A549 (cell line): ENCODE results near the gene ATOH7.

Experiments
- POLR2A ChIP-seq: IDR thresholded peaks from 2 replicates; pipeline ENCODE4 v1.6.1; 2012; ENCODE audit warnings: mild to moderate bottlenecking, low read length
- RCOR1 ChIP-seq: fragments of 150-350 bp; IDR thresholded peaks from 2 replicates; pipeline ENCODE4 v1.6.1; 2014; ENCODE audit warnings: antibody characterized with exemption, low read length, low read depth
- TP53 ChIP-seq: fragments of 250-450 bp; sonication (Bioruptor Pico); IDR thresholded peaks from 2 replicates; pipeline ENCODE4 v1.5.0; 2021; ENCODE audit warnings: mild to moderate bottlenecking, moderate library complexity
- TF ChIP-seq, protein P1 (sequence below): fragments of >200 bp; sonication (Bioruptor Twin); formaldehyde crosslinking; IDR thresholded peaks from 3 replicates; pipeline ENCODE4 v1.5.1; 2016
- TF ChIP-seq, protein P2 (sequence below): fragments of 200-600 bp; sonication (generic); IDR thresholded peaks from 2 replicates; pipeline ENCODE4 v1.6.1; 2016; ENCODE audit warnings: antibody characterized with exemption, mild to moderate bottlenecking, moderate library complexity
- TF ChIP-seq, protein P3 (sequence below): IDR thresholded peaks from 2 replicates; pipeline ENCODE4 v1.6.1; 2012
- TF ChIP-seq, protein P4 (sequence below): IDR thresholded peaks from 2 replicates; pipeline ENCODE4 v1.6.1; 2012

DNA sequence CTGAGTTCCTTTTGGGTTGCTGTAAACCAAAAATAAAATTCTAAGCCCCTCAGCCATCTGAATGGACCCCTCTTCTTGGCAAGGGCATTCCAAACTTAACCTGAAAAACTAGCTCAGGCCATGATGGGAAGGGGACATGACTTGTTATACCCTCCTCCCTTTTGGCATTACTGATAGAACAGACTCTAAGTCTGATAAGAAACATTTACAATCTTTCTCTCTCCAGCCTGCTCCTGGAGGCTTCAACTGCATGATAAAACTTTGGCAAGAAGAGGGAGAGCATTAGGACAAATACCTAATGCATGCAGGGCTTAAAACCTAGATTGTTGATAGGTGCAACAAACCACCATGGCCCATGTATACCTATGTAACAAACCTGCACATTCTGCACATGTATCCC lies 40.9 kb upstream of the ATOH7 start:
- TF ChIP-seq TP53 (CRISPR knock-in tag): no peak
- TF ChIP-seq, protein P1, sequence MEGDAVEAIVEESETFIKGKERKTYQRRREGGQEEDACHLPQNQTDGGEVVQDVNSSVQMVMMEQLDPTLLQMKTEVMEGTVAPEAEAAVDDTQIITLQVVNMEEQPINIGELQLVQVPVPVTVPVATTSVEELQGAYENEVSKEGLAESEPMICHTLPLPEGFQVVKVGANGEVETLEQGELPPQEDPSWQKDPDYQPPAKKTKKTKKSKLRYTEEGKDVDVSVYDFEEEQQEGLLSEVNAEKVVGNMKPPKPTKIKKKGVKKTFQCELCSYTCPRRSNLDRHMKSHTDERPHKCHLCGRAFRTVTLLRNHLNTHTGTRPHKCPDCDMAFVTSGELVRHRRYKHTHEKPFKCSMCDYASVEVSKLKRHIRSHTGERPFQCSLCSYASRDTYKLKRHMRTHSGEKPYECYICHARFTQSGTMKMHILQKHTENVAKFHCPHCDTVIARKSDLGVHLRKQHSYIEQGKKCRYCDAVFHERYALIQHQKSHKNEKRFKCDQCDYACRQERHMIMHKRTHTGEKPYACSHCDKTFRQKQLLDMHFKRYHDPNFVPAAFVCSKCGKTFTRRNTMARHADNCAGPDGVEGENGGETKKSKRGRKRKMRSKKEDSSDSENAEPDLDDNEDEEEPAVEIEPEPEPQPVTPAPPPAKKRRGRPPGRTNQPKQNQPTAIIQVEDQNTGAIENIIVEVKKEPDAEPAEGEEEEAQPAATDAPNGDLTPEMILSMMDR: no peak
- TF ChIP-seq, protein P2, sequence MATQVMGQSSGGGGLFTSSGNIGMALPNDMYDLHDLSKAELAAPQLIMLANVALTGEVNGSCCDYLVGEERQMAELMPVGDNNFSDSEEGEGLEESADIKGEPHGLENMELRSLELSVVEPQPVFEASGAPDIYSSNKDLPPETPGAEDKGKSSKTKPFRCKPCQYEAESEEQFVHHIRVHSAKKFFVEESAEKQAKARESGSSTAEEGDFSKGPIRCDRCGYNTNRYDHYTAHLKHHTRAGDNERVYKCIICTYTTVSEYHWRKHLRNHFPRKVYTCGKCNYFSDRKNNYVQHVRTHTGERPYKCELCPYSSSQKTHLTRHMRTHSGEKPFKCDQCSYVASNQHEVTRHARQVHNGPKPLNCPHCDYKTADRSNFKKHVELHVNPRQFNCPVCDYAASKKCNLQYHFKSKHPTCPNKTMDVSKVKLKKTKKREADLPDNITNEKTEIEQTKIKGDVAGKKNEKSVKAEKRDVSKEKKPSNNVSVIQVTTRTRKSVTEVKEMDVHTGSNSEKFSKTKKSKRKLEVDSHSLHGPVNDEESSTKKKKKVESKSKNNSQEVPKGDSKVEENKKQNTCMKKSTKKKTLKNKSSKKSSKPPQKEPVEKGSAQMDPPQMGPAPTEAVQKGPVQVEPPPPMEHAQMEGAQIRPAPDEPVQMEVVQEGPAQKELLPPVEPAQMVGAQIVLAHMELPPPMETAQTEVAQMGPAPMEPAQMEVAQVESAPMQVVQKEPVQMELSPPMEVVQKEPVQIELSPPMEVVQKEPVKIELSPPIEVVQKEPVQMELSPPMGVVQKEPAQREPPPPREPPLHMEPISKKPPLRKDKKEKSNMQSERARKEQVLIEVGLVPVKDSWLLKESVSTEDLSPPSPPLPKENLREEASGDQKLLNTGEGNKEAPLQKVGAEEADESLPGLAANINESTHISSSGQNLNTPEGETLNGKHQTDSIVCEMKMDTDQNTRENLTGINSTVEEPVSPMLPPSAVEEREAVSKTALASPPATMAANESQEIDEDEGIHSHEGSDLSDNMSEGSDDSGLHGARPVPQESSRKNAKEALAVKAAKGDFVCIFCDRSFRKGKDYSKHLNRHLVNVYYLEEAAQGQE: no peak
- TF ChIP-seq, protein P3, sequence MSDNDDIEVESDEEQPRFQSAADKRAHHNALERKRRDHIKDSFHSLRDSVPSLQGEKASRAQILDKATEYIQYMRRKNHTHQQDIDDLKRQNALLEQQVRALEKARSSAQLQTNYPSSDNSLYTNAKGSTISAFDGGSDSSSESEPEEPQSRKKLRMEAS: no peak
- TF ChIP-seq POLR2A: no peak
- no peak for TF ChIP-seq RCOR1
- TF ChIP-seq, protein P4, sequence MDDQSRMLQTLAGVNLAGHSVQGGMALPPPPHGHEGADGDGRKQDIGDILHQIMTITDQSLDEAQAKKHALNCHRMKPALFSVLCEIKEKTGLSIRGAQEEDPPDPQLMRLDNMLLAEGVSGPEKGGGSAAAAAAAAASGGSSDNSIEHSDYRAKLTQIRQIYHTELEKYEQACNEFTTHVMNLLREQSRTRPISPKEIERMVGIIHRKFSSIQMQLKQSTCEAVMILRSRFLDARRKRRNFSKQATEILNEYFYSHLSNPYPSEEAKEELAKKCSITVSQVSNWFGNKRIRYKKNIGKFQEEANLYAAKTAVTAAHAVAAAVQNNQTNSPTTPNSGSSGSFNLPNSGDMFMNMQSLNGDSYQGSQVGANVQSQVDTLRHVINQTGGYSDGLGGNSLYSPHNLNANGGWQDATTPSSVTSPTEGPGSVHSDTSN: no peak
